Measurements from ENCODE around the gene COL15A1. TPM values are rescaled to one million over a fixed set of nuclear protein-coding genes. Genes with fewer than 3 reads are reported as not detected.

COL15A1 gene
- total RNA-seq, 1 donor from 2014 or later = 0.06 TPM

- no peak for TF ChIP-seq CTCF (conservative IDR thresholded peaks at IDR 0.05; ENCODE audit: low read depth, low read length)
- H3K4me3 ChIP-seq (ENCODE audit: low read depth, low read length) = no peak overlapping the region
- no peak for DNase-seq (ENCODE audit: low read depth)
Measured at GRCh38 chr9:99073985-99074901, 130.5 kb downstream of the COL15A1 start.

- no peak for TF ChIP-seq CTCF (conservative IDR thresholded peaks at IDR 0.05; ENCODE audit: low read depth, low read length)
- DNase-seq (ENCODE audit: low read depth) = no peak
- H3K4me3 ChIP-seq (ENCODE audit: low read depth, low read length) = no peak overlapping the region
Measured at GRCh38 chr9:99074902-99075245, 131.2 kb downstream of the COL15A1 start.

GRCh38 chr9:99075246-99075912 lies 131.7 kb downstream of the COL15A1 start:
- DNase-seq (ENCODE audit: low read depth) = no peak
- no peak overlapping the region for H3K4me3 ChIP-seq (ENCODE audit: low read depth, low read length)
- TF ChIP-seq CTCF (conservative IDR thresholded peaks at IDR 0.05; ENCODE audit: low read depth, low read length) = no peak

GRCh38 chr9:99076030-99076429 lies 132.3 kb downstream of the COL15A1 start:
- no peak for DNase-seq (ENCODE audit: low read depth)
- no peak for TF ChIP-seq CTCF (conservative IDR thresholded peaks at IDR 0.05; ENCODE audit: low read depth, low read length)
- no peak overlapping the region for H3K4me3 ChIP-seq (ENCODE audit: low read depth, low read length)

GRCh38 chr9:99076483-99077171 lies 132.9 kb downstream of the COL15A1 start:
- DNase-seq (ENCODE audit: low read depth) = no peak
- no peak overlapping the region for H3K4me3 ChIP-seq (ENCODE audit: low read depth, low read length)
- TF ChIP-seq CTCF (conservative IDR thresholded peaks at IDR 0.05; ENCODE audit: low read depth, low read length) = no peak

- no peak for TF ChIP-seq CTCF (conservative IDR thresholded peaks at IDR 0.05; ENCODE audit: low read depth, low read length)
- DNase-seq (ENCODE audit: low read depth) = no peak
- H3K4me3 ChIP-seq (ENCODE audit: low read depth, low read length) = no peak overlapping the region
Measured at GRCh38 chr9:99078717-99079116, 135.0 kb downstream of the COL15A1 start.

Data from epithelial cell of proximal tubule (primary cell).